GM19438 (cell line): ENCODE results near the gene DLGAP5.

ENCODE experiments used
- ATAC-seq: cut with Tn5 transposase; IDR thresholded peaks from one replicate; pipeline ENCODE4 v1.9.1; 2021; ENCODE audit warnings: low read depth; ENCODE audit not compliant: unreplicated experiment

Gene DLGAP5

GRCh38 chr14:55115861-55116245 lies 75.5 kb downstream of the DLGAP5 start:
- ATAC-seq: no peak

DNA sequence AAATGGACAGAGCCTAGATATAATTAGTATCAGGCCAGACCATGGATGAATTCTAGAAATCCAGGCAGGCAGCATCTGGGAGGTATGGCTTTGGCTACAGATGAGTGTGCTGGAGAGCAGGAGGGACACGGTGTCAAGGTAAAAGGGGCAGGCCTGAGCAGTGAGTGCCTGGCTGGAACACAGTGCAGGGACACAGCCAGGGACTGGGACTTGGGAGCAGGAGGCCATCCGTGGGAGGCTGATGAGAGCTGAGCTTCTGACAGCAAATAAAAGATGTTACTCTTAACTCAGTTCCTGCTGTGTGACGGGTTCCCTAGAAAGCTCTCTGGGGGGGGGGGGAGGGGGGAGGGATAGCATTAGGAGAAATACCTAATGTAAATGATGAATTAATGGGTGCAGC lies 75.9 kb downstream of the DLGAP5 start:
- ATAC-seq: no peak

DNA sequence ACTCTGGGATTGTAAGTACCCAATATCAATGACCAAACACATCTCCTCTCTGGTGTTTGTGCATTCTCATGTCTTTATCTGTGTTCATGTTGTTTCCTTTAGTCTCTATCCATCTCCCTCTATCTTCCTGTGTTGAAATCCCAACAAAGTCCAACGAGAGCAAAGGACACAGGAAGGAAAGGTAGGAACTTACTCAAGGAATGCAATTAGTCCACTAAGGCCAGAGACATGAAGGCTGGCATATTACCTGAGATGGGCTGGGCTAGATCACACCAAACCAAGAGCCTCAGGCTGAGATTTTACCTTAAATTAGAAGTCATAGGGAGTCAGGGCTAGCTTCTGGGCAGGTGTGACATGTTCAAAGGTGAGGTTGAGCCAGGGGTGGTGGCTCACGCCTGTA lies 76.7 kb downstream of the DLGAP5 start:
- ATAC-seq: no peak

DNA sequence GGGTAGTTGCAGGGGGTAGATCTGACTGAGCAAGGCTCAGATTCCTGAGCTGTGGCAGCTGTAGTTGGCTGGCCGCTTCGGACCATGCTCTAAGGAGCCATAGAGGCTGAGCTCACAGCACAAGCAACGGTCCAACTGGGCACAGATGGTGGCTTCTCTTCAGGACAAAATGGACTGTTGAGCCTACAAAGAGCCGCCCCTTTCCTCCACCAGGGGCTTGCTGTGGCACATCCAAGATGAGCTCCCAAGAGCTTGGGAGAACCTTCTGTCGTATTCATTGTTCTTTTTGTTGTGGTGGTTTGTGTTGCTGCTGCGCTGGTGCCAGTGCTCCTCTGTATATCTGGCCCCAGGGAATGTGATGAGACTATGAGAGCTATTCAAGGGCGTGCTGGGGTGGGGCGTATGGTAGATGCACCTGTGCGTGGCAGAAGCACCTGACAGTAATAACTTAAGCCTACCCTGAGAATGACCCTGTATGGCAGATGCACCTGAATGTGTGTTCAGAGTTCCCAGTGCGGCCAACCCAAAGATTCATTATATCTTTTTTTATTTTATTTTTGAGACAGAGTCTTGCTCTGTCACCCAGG lies 80.2 kb downstream of the DLGAP5 start:
- ATAC-seq: no peak

DNA sequence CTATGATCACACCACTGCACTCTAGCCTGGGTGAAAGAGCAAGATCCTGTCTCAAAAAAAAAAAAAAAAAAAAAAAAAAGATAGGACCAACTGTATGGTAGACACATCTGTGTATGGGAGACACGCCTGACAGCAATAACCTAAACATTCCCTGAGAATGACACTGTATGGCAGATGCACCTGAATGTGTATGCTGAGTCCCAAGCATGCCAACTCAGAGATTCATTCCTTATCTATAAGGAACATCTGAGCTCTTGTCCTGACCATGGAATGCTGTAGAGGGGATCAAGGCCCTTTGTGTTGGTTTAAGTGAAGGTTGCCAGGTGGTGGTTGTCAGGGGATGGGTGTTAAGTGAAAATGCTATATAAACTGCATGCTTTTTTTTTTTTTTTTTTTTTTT lies 81.5 kb downstream of the DLGAP5 start:
- no peak for ATAC-seq

DNA sequence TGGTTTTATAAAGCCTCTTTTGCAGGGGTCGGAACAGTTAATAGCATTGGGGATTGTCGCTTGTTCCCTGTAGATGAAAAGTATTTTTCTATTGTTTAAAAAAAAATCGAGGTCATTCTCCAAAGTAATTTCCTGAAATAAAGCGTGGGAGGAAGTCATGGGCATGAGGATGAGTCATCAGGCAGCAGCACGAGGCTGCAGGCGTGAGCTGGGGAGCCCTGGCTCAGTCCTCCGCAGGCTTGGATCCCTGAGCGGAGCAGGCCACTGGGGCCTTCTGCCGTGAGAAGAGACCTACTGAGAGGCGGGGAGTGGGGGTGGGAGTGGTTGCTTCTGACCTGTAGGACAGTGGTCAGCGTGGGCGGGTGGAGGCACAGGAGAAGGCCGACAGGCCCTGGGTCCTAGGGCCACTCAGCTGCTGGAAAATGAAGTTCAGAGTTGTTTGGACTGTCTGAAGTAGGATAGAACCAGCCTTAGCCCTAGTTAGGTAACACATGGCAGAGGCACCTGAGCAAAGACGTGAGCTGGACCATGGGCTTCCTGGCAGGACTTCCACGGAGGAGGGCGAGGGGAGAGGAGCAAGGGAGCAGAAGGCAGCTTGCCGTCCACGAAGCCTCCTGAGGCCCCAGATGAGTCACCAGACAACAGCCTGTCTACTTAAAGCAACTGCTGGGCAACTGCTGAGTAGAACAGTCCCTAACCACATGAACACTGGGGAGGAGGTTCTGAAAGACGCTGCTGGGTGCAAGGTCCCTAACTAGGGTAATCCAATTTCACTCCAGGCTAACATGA lies 83.4 kb downstream of the DLGAP5 start:
- ATAC-seq: no peak

DNA sequence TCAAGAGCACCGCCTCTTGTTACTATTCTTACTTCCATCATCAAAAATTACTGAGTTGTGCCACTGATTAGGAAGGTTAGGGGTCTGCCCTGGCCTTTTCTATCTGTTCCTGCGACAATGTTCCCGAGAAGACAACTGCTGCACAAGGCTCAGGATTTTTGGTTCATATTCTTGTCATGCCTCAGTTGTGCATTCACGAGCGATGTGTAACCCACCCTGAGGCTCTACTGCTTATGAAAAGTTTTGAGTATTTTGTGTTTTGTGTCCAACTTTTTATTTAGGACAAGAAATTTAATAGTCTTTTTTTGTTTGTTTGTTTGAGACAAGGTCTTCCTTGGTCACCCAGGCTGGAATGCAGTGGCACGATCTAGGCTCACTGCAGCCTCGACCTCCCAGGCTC lies 85.4 kb downstream of the DLGAP5 start:
- ATAC-seq: no peak

DNA sequence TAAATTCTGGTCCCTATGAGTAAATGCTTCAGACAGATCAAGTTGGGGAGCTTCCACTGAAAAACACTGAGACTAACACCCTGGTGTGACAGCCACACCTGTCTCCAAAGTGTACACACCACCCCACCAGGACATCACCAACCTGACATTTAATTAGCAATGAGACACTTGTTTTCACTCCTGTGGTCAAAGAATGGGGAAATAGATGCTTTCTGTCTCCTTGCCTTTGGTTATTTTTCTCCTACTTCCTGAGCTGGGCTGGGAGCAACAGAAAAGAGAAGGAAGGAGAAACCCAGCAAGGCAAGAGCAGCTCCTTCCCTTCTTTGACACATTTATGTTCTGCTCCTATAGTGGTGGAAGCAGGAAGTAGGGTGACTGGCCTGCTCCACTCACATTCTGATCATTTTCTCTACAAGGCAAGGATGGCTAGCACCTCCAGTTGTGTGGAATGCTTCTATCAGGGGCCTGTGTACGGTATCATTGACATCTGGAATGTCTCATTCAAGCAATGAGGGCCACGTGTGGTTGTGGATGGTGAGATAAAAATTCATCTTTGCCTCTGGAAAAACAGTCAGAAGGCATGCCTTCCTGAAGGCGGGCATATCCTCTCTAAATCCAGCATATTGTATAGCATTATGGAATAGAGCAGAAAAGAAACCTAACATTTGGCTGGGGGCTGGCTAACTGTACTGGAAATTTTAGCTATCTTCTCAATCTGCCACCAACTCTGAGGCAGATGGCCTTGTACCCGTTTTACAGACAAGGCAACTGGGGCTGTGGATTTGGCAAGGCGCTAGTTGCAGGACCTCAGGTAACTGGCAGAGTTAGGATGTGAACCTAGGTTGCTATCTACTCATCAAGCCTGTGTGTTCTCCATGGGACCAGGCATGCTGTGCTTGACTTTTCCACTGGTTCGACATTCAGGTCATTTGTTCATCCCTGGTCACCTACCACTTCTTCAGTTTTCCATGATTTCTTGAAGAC lies 87.1 kb downstream of the DLGAP5 start:
- no peak for ATAC-seq

- peak; percentile 55 for ATAC-seq
Measured at GRCh38 chr14:55103005-55103640, 88.3 kb downstream of the DLGAP5 start.

DNA sequence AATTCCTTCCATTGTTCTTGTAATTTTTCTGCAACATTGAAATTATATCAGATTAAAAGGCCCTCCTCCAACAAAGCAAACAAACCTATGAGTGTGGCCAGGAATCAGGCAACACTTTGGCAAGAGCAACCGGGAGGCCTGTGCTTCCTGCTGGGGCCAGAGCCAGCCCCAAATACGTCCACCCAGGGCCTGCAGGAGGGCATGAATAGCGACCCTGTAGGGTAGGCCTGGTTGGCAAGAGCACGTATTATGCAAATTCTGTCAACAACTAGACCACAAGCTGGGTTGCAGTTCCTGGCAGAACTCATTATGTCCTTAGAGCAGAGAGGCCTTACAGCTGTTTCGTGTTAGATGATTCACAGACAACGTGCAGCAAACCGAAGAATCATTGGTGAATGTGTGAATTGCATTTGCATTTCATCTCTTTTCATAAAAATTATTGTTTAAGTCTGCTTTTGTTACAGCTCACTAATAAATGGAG lies 89.2 kb downstream of the DLGAP5 start:
- ATAC-seq: peak; percentile 57

DNA sequence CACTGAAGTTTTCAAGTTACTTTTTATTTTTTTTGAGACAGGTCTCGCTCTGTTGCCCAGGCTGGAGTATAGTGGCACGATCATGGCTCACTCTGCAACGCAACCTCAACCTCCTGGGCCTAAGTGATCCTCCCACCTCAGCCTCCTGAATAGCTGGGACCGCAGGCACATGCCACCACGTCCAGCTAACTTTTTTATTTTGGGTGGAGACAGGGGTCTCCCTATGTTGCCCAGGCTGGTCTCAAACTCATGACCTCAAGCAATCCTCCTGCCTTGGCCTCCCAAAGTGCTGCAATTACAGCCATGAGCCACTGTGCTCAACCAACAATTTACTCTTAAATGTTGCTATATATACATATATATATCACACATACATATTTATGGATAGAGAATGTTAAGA lies 89.7 kb downstream of the DLGAP5 start:
- ATAC-seq: no peak

DNA sequence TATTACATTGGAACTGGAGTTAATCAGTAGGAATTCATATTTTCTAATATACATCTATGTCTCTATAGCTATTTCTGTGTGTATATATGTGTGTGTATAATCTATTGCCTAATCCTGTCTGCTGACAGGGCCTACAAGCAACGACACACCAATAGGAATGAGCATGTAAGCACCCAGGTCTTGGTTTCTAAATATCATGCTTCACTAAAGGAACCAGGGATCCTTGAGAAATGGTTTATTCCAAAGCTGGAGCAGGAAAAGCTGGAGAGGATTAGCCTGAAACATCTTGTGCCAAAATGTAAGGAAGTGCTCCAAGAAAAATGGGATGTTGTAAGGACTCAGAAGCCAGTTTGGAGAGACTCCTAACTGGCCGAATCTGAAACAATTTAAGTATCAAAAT lies 91.6 kb downstream of the DLGAP5 start:
- no peak for ATAC-seq

- no peak for ATAC-seq
Measured at GRCh38 chr14:55098561-55098898, 92.9 kb downstream of the DLGAP5 start.
